ENCODE measurements around the gene MYH10. TPM values are rescaled to one million over a fixed set of nuclear protein-coding genes. Genes with fewer than 3 reads are reported as not detected.
A peak's percentile ranks its signal among the peaks of the same experiment; 100 is the strongest.

Gene MYH10
- total RNA-seq, 2 experiments from 2014 or later: 7.7 to 8.1 TPM

- no peak overlapping the region for H3K4me3 Mint-ChIP-seq
- DNase-seq (no peak), ATAC-seq (no peak)
- CTCF ChIA-PET: interaction anchor here (1.1 to 1.6 kb wide), 2 partner anchors 35 to 301 kb away, joined by 3 to 5 read pairs; no protein-coding TSS in a partner anchor
- H3K27me3 Mint-ChIP-seq (ENCODE audit: low read depth): no peaks in the 10 kb centered on the region
- peaks cover 41% of the 10 kb centered on the region for H3K36me3 Mint-ChIP-seq (ENCODE audit: low read depth)
- no peaks in the 10 kb centered on the region for H3K9me3 Mint-ChIP-seq (ENCODE audit: insufficient read depth)
- POLR2A ChIA-PET: no interaction called here
- peaks cover 13% of the 10 kb centered on the region for H3K4me1 Mint-ChIP-seq (ENCODE audit: low read depth)
- H3K27ac Mint-ChIP-seq: no peak overlapping the region
These were observed 185.0 kb downstream of the MYH10 start for GRCh38 chr17:8445536-8445935.

DNA sequence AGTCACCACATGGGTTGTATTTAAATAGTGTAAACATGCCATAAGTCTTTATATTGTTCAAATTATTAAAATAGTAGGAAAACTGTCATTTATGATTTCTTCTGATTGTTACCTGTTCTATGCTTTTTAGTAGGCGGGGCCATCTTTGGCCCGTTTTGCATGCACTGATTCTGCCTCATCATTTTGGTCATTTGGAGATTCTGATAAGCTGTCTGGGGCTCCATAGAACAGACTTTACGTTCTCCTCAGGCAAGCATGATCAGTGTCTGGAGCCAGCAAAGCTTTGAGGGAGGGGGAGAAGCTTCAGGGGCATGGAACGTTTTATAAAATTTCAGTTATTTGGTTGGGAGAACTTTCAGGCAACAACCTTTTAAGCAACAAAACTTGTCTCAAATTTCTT is 186.0 kb downstream of the MYH10 start:
- no peaks in the 10 kb centered on the region for H3K9me3 Mint-ChIP-seq (ENCODE audit: insufficient read depth)
- no peak overlapping the region for H3K27ac Mint-ChIP-seq
- POLR2A ChIA-PET: no interaction called here
- no peaks in the 10 kb centered on the region for H3K27me3 Mint-ChIP-seq (ENCODE audit: low read depth)
- DNase-seq (no peak), ATAC-seq (no peak)
- CTCF ChIA-PET: no interaction called here
- H3K4me1 Mint-ChIP-seq (ENCODE audit: low read depth): peaks cover 18% of the 10 kb centered on the region
- H3K36me3 Mint-ChIP-seq (ENCODE audit: low read depth): peaks cover 41% of the 10 kb centered on the region
- no peak overlapping the region for H3K4me3 Mint-ChIP-seq

GRCh38 chr17:8443756-8444155 is 186.8 kb downstream of the MYH10 start:
- Mint-ChIP-seq H3K4me3 (no peak overlapping the region), H3K9me3 (ENCODE audit: insufficient read depth) (no peaks in the 10 kb centered on the region), H3K4me1 (ENCODE audit: low read depth) (peaks cover 20% of the 10 kb centered on the region), H3K27me3 (ENCODE audit: low read depth) (no peaks in the 10 kb centered on the region), H3K36me3 (ENCODE audit: low read depth) (peaks cover 37% of the 10 kb centered on the region), H3K27ac (no peak overlapping the region)
- POLR2A ChIA-PET: interaction anchor here (0.6 kb wide), 1 partner anchor 27 kb away, joined by 3 read pairs; no protein-coding TSS in a partner anchor
- ATAC-seq (no peak), DNase-seq (no peak)
- CTCF ChIA-PET: no interaction called here

DNA sequence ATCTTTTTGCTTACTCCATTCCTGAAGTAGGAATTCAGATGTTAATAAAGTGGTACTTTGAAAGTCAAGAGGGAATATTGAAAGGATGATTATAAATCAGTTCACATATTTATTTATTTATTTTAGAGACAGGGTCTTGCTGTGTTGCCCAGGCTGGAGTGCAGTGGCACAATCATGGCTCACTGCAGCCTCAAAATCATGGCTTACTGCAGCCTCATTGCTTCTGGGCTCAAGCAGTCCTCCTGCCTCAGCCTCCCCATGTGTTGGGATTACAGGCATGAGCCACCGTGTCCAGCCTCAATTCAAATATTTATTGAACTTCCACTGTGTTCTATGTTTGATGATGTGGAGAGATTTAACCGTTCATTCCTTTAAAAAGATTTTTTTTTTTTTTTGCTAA is 188.2 kb downstream of the MYH10 start:
- no peaks in the 10 kb centered on the region for H3K9me3 Mint-ChIP-seq (ENCODE audit: insufficient read depth)
- ATAC-seq (no peak), DNase-seq (no peak)
- H3K4me1 Mint-ChIP-seq (ENCODE audit: low read depth): peaks cover 35% of the 10 kb centered on the region
- CTCF ChIA-PET: no interaction called here
- H3K36me3 Mint-ChIP-seq (ENCODE audit: low read depth): peaks cover 29% of the 10 kb centered on the region
- H3K27me3 Mint-ChIP-seq (ENCODE audit: low read depth): no peaks in the 10 kb centered on the region
- POLR2A ChIA-PET: no interaction called here
- H3K27ac Mint-ChIP-seq: no peak overlapping the region
- no peak overlapping the region for H3K4me3 Mint-ChIP-seq

DNA sequence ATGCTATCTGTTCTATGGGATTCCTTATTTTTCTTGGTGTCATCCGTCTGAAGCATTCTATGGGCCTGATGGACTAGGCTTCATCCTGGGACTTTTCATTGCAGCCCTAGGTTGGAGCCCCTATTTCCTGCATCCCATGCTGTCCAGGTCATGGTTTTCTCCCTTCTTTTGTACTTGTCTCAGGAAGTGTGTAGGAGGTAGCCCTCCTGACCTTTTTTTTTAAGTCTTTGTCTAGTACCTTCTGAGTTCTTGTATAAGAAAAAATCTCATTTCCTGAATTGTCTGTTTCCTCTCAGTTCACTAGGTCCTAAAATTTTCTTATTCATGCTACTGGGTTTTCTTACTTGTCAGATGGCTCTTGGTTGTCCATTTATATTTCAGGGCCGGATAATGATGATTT is 188.8 kb downstream of the MYH10 start:
- ATAC-seq (no peak), DNase-seq (no peak)
- POLR2A ChIA-PET: no interaction called here
- no peaks in the 10 kb centered on the region for H3K9me3 Mint-ChIP-seq (ENCODE audit: insufficient read depth)
- peaks cover 27% of the 10 kb centered on the region for H3K36me3 Mint-ChIP-seq (ENCODE audit: low read depth)
- no peaks in the 10 kb centered on the region for H3K27me3 Mint-ChIP-seq (ENCODE audit: low read depth)
- no peak overlapping the region for H3K27ac Mint-ChIP-seq
- peaks cover 39% of the 10 kb centered on the region for H3K4me1 Mint-ChIP-seq (ENCODE audit: low read depth)
- CTCF ChIA-PET: interaction anchor here (1.1 kb wide), 1 partner anchor 32 kb away, joined by 3 read pairs; no protein-coding TSS in a partner anchor
- no peak overlapping the region for H3K4me3 Mint-ChIP-seq

- CTCF ChIA-PET: no interaction called here
These were observed 190.8 kb downstream of the MYH10 start for GRCh38 chr17:8439681-8440080.

GRCh38 chr17:8438441-8438840 is 192.1 kb downstream of the MYH10 start:
- Mint-ChIP-seq H3K27ac (no peak overlapping the region), H3K4me3 (no peak overlapping the region), H3K27me3 (ENCODE audit: low read depth) (no peaks in the 10 kb centered on the region), H3K36me3 (ENCODE audit: low read depth) (peaks cover 16% of the 10 kb centered on the region), H3K4me1 (ENCODE audit: low read depth) (peaks cover 44% of the 10 kb centered on the region), H3K9me3 (ENCODE audit: insufficient read depth) (no peaks in the 10 kb centered on the region)
- CTCF ChIA-PET: interaction anchor here (0.6 to 1.7 kb wide), 3 partner anchors 28 to 307 kb away, joined by 3 to 8 read pairs (median 3); partner anchors contain the start of gene RPL26
- POLR2A ChIA-PET: interaction anchor here (1.2 kb wide), 1 partner anchor 420 kb away, joined by 3 read pairs; no protein-coding TSS in a partner anchor
- DNase-seq (peak; percentile 35), ATAC-seq (no peak)

More at GRCh38 chr17:8439681-8440080, 190.8 kb downstream of the MYH10 start:
- peak overlapping the region; percentile 35 for H3K27ac Mint-ChIP-seq
- no peaks in the 10 kb centered on the region for H3K27me3 Mint-ChIP-seq (ENCODE audit: low read depth)
- DNase-seq (no peak), ATAC-seq (no peak)
- H3K4me3 Mint-ChIP-seq: no peak overlapping the region
- H3K4me1 Mint-ChIP-seq (ENCODE audit: low read depth): peaks cover 44% of the 10 kb centered on the region
- POLR2A ChIA-PET: no interaction called here
- H3K9me3 Mint-ChIP-seq (ENCODE audit: insufficient read depth): no peaks in the 10 kb centered on the region
- peaks cover 20% of the 10 kb centered on the region for H3K36me3 Mint-ChIP-seq (ENCODE audit: low read depth)

DNA sequence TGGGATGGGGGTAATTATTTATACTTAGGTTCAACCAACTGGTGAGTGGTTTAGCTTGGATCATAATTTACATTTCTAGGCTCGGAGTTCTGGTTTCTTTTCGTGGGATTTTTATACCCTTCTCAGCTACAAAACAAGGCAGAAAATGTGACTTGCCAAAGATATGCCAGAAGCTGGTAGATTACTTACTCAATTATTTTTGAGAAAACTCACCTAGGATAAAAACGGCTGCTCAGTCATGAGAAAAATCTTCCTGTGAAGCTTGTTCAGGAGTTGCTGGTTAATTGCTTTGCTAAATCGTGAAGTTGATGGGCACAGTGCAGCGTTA is 193.7 kb downstream of the MYH10 start:
- ATAC-seq (no peak), DNase-seq (no peak)
- no peaks in the 10 kb centered on the region for H3K9me3 Mint-ChIP-seq (ENCODE audit: insufficient read depth)
- no peaks in the 10 kb centered on the region for H3K27me3 Mint-ChIP-seq (ENCODE audit: low read depth)
- H3K27ac Mint-ChIP-seq: peak overlapping the region; percentile 95
- H3K36me3 Mint-ChIP-seq (ENCODE audit: low read depth): peaks cover 13% of the 10 kb centered on the region
- peaks cover 41% of the 10 kb centered on the region for H3K4me1 Mint-ChIP-seq (ENCODE audit: low read depth)
- H3K4me3 Mint-ChIP-seq: peak overlapping the region; percentile 93
- POLR2A ChIA-PET: interaction anchor here (0.8 to 1.9 kb wide), 6 partner anchors 11 to 216 kb away, joined by 3 to 6 read pairs (median 4); no protein-coding TSS in a partner anchor
- CTCF ChIA-PET: interaction anchor here (1.0 to 1.2 kb wide), 4 partner anchors 27 to 310 kb away, joined by 3 to 10 read pairs (median 5); no protein-coding TSS in a partner anchor

DNA sequence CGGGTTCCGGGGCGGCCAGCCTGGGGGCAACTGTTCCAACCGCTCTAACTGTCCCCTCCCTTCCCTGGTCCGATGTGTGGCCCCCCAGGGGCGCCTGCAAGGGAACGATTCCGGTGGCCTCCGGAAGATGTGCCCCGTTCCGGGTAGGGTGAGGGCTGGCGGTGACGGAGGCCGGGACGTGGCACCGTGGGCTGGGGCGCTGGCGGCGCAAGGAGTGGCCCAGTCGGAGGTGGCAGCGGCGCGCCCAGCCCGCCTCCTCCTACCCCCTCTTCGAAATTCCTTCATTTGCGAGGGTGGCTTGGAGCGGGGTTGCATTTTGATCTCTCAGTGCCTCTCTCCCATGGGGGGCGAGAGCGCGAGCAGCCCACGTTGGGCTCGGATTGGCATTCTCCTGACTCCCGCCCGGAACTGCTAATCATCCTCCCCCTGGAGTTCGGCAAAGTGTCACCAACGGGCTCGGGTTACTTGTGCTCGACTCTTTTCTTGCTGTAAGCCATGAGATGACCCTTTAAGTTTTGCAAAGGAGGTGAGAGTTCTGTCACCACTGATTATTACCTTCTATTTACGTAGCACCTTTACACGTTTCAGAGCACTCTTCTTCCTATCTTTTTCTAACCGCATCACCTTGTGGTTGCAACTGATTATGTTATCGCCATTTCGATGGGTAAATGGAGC is 194.2 kb downstream of the MYH10 start:
- Mint-ChIP-seq H3K36me3 (ENCODE audit: low read depth) (peaks cover 11% of the 10 kb centered on the region), H3K27me3 (ENCODE audit: low read depth) (no peaks in the 10 kb centered on the region), H3K9me3 (ENCODE audit: insufficient read depth) (no peaks in the 10 kb centered on the region), H3K4me1 (ENCODE audit: low read depth) (peaks cover 37% of the 10 kb centered on the region), H3K27ac (peak overlapping the region; percentile 95), H3K4me3 (peak overlapping the region; percentile 93)
- ATAC-seq (peak; percentile 66), DNase-seq (peak; percentile 70)
- ChIA-PET CTCF (interaction anchor here (0.7 to 1.7 kb wide), 9 partner anchors 26 to 856 kb away, joined by 3 to 10 read pairs (median 4); partner anchors contain the start of gene RPL26), POLR2A (interaction anchor here (0.8 to 1.9 kb wide), 7 partner anchors 11 to 215 kb away, joined by 3 to 6 read pairs (median 4); no protein-coding TSS in a partner anchor)

DNA sequence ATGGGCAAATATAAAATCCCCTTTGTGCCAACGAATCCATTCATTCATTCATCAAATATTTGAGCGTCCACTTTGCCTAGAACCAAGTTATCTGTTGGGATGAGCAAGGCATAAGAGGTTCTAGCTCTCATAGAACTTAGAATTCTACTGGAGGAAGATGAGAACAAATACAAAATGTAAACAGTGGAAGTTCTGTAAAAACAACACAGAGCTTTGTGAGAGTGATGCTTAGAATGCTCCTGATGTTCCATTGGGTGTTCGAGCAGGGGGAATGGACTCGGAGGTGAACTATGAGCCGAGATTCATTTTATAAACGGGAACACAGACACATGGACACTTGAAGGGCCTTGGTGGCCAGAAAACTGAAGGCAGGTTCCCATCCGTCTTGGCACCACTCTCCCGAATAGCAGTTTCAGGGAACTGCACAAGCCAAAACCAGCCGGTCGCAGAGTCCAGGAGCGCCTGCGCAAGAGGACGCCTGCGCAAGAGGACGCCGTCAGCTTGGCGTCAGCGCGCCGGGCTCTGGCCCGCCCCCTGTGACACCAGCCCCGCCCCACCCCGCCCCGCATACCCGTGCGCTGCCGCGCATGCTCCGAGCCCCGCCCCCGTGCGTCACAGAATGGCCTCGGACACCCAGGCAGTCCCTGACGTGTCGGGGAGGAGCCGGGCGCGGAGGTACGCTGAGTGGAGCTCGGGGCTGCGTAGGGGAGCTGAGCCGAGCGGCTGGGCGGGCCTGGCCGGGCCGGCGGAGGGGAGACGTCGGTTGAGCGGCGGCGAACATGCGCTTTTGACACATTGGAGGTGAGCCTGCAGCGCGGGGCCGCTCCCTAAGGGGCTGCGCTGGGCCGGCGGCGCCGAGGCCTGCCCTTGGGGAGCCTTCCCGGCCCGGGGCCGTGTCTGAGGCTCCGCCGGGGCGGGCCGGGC is 195.0 kb downstream of the MYH10 start, which contains the start of gene NDEL1:
TSS of gene NDEL1 (plus strand) at position 640 of the 924 bp plus-strand sequence. CDS start 8,388 bp downstream, outside the sequence.
- CTCF ChIA-PET: interaction anchor here (0.7 to 1.7 kb wide), 6 partner anchors 25 to 857 kb away, joined by 3 to 10 read pairs (median 4); partner anchors contain the start of gene RPL26
- peaks cover 11% of the 10 kb centered on the region for H3K36me3 Mint-ChIP-seq (ENCODE audit: low read depth)
- peaks cover 31% of the 10 kb centered on the region for H3K4me1 Mint-ChIP-seq (ENCODE audit: low read depth)
- peak within 1 kb of the TSS; percentile 95 for H3K27ac Mint-ChIP-seq
- no peaks in the 10 kb centered on the region for H3K9me3 Mint-ChIP-seq (ENCODE audit: insufficient read depth)
- POLR2A ChIA-PET: interaction anchor here (0.9 to 1.9 kb wide), 4 partner anchors 42 to 120 kb away, joined by 3 to 6 read pairs (median 4); no protein-coding TSS in a partner anchor
- peak within 1 kb of the TSS; percentile 93 for H3K4me3 Mint-ChIP-seq
- H3K27me3 Mint-ChIP-seq (ENCODE audit: low read depth): no peaks in the 10 kb centered on the region
- DNase-seq (peak; percentile 99), ATAC-seq (peak; percentile 98)

- POLR2A ChIA-PET: interaction anchor here (0.6 kb wide), 1 partner anchor 184 kb away, joined by 3 read pairs; no protein-coding TSS in a partner anchor
These were observed 199.6 kb downstream of the MYH10 start for GRCh38 chr17:8430966-8431365.

More at GRCh38 chr17:8430966-8431365, 199.6 kb downstream of the MYH10 start:
- Mint-ChIP-seq H3K27ac (no peak overlapping the region), H3K27me3 (ENCODE audit: low read depth) (peaks cover 4% of the 10 kb centered on the region), H3K4me1 (ENCODE audit: low read depth) (peaks cover 4% of the 10 kb centered on the region), H3K36me3 (ENCODE audit: low read depth) (no peaks in the 10 kb centered on the region), H3K9me3 (ENCODE audit: insufficient read depth) (no peaks in the 10 kb centered on the region), H3K4me3 (no peak overlapping the region)
- ATAC-seq: no peak
- no peak for DNase-seq
- CTCF ChIA-PET: interaction anchor here (1.0 to 1.9 kb wide), 3 partner anchors 21 to 316 kb away, joined by 3 to 6 read pairs (median 5); no protein-coding TSS in a partner anchor

Data from activated CD8-positive, alpha-beta T cell treated with anti-CD3 and anti-CD28 coated beads, Interleukin-2, amount 10 ng/mL, durations not matched to agents 7 days and 5 days (primary cell).